Trophoblast cell (in vitro differentiated cells and primary cell): ENCODE data around the gene ASTN2.
A peak's percentile ranks its signal among the peaks of the same experiment; 100 is the strongest.
"Not testable (repeated sequence)": the region's sequence is repeated elsewhere in the genome, so short reads cannot be mapped to it uniquely, and the experiment has no call there.

Experiments used
- DNase-seq, 2 donors: peaks; one replicate each; pipeline ENCODE4 v3.0.0-alpha.2; 2016
- H2AFZ ChIP-seq: 2 replicates; pipeline ENCODE4 v1.6.1; 2013; ENCODE audit warnings: low read length, moderate library complexity, mild to moderate bottlenecking; ENCODE audit not compliant: insufficient read depth, poor library complexity
- H2AK5ac ChIP-seq: 2 replicates; pipeline ENCODE4 v1.6.1; 2013; ENCODE audit warnings: mild to moderate bottlenecking, low read length
- H2BK120ac ChIP-seq: 2 replicates; pipeline ENCODE4 v1.6.1; 2013; ENCODE audit warnings: low read length, mild to moderate bottlenecking, moderate library complexity; ENCODE audit not compliant: insufficient read depth, poor library complexity
- H2BK12ac ChIP-seq: 2 replicates; pipeline ENCODE4 v1.6.1; 2013; ENCODE audit warnings: mild to moderate bottlenecking, low read length, moderate library complexity
- H2BK5ac ChIP-seq: 2 replicates; pipeline ENCODE4 v1.6.1; 2013; ENCODE audit warnings: low read length, low read depth, moderate library complexity, mild to moderate bottlenecking; ENCODE audit not compliant: poor library complexity
- H3K14ac ChIP-seq: 2 replicates; pipeline ENCODE4 v1.6.1; 2013; ENCODE audit warnings: mild to moderate bottlenecking, low read length
- H3K18ac ChIP-seq: 2 replicates; pipeline ENCODE4 v1.6.1; 2013; ENCODE audit warnings: mild to moderate bottlenecking, low read length
- H3K23ac ChIP-seq: 2 replicates; pipeline ENCODE4 v1.6.1; 2013; ENCODE audit warnings: low read length
- H3K27ac ChIP-seq: 2 replicates; pipeline ENCODE4 v1.5.1; 2013; ENCODE audit warnings: low read depth, mild to moderate bottlenecking, inconsistent platforms, low read length, moderate library complexity
- H3K27me3 ChIP-seq: 2 replicates; pipeline ENCODE4 v1.6.1; 2013; ENCODE audit warnings: inconsistent platforms, mild to moderate bottlenecking, low read length, moderate library complexity; ENCODE audit not compliant: insufficient read depth
- H3K36me3 ChIP-seq, 2 experiments: 1 replicate in 1 of 2; 2 replicates in 1 of 2; pipeline ENCODE4 v1.6.1; 2013; ENCODE audit warnings: low read length in 2 of 2, mild to moderate bottlenecking in 2 of 2, moderate library complexity in 1 of 2; ENCODE audit not compliant: insufficient read depth in 2 of 2, control insufficient read depth in 1 of 2
- H3K4ac ChIP-seq: 2 replicates; pipeline ENCODE4 v1.6.1; 2013; ENCODE audit warnings: low read depth, mild to moderate bottlenecking, low read length, moderate library complexity
- H3K4me1 ChIP-seq, 2 experiments: 1 replicate in 1 of 2; 2 replicates in 1 of 2; pipeline ENCODE4 v1.6.1; 2013; ENCODE audit warnings: low read length in 2 of 2, mild to moderate bottlenecking in 2 of 2, moderate library complexity in 1 of 2; ENCODE audit not compliant: insufficient read depth in 2 of 2, control insufficient read depth in 1 of 2
- H3K4me2 ChIP-seq: 2 replicates; pipeline ENCODE4 v1.6.1; 2013; ENCODE audit warnings: inconsistent platforms, mild to moderate bottlenecking, low read length, moderate library complexity
- H3K4me3 ChIP-seq: 2 replicates; pipeline ENCODE4 v1.5.1; 2013; ENCODE audit warnings: mild to moderate bottlenecking, low read depth, low read length, inconsistent platforms
- H3K79me1 ChIP-seq: one replicate; pipeline ENCODE4 v1.6.1; 2013; ENCODE audit warnings: low read length
- H3K79me2 ChIP-seq: 2 replicates; pipeline ENCODE4 v1.6.1; 2013; ENCODE audit warnings: low read length, mild to moderate bottlenecking; ENCODE audit not compliant: control insufficient read depth, insufficient read depth, poor library complexity
- H3K9ac ChIP-seq: 2 replicates; pipeline ENCODE4 v1.6.1; 2013; ENCODE audit warnings: mild to moderate bottlenecking, low read length
- H3K9me3 ChIP-seq: 2 replicates; pipeline ENCODE4 v1.6.1; 2013; ENCODE audit warnings: low read depth, mild to moderate bottlenecking, control low read depth, inconsistent platforms, low read length; ENCODE audit not compliant: insufficient read depth
- H4K12ac ChIP-seq: 2 replicates; pipeline ENCODE4 v1.6.1; 2013; ENCODE audit warnings: low read depth, mild to moderate bottlenecking, low read length, moderate library complexity
- H4K8ac ChIP-seq: 2 replicates; pipeline ENCODE4 v1.6.1; 2013; ENCODE audit warnings: low read depth, mild to moderate bottlenecking, low read length, moderate library complexity
- H4K91ac ChIP-seq: one replicate; pipeline ENCODE4 v1.6.1; 2013; ENCODE audit warnings: low read depth, mild to moderate bottlenecking, low read length, moderate library complexity
- WGBS: extraction: QIAGEN DNeasy Blood & Tissue Kit; methylation state at CpG from one replicate; pipeline ENCODE4 v1.1.7; 2013; ENCODE audit warnings: missing lambda C conversion rate; ENCODE audit not compliant: insufficient read length, insufficient coverage; ENCODE audit errors: extremely low coverage; 5-methylcytosine and 5-hydroxymethylcytosine counted together

The ASTN2 gene

DNA sequence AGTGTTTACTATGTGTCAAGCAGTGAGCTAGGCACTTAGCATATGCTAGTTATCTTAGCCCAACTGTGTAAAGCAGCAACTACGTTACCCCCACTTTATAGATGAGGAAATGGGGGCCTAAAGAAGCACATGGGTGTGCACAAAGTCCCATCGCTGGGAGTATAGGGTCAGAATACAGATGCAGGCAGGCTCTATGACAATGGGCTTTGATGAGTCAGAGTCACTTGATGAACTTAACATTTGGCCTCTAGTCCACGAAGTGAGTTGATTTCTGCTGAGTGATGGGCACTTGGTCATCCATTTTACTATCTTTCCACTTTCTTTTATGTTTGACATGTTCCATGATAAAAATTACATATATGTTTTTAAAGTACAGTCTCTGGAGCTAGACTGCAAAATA lies 523.4 kb downstream of the ASTN2 start:
- no peak overlapping the region for H3K9ac ChIP-seq
- no peak overlapping the region for H2BK12ac ChIP-seq
- H2AK5ac ChIP-seq, result no peak overlapping the region
- H2BK5ac ChIP-seq, result no peak overlapping the region
- H3K4ac ChIP-seq, result no peak overlapping the region
- no CpG with 5 or more reads among the region's 3 CpGs for WGBS
- no peak overlapping the region for H3K4me3 ChIP-seq
- no peak overlapping the region for H3K14ac ChIP-seq
- DNase-seq, result peak in 1 of 2 donors; percentile 29
- no peak overlapping the region for H2BK120ac ChIP-seq
- peaks cover 0 to 2% of the 10 kb centered on the region in 2 experiments for H3K4me1 ChIP-seq
- no peaks in the 10 kb centered on the region for H3K36me3 ChIP-seq
- H3K27me3 ChIP-seq, result no peaks in the 10 kb centered on the region
- H4K8ac ChIP-seq, result no peak overlapping the region
- peaks cover 1% of the 10 kb centered on the region for H3K9me3 ChIP-seq
- no peak overlapping the region for H4K91ac ChIP-seq
- no peaks in the 10 kb centered on the region for H3K79me2 ChIP-seq
- no peak overlapping the region for H3K18ac ChIP-seq
- H3K23ac ChIP-seq, result no peak overlapping the region
- no peak overlapping the region for H3K4me2 ChIP-seq
- H3K79me1 ChIP-seq, result no peaks in the 10 kb centered on the region
- no peak overlapping the region for H2AFZ ChIP-seq
- H3K27ac ChIP-seq, result no peak overlapping the region
- H4K12ac ChIP-seq, result no peak overlapping the region

DNA sequence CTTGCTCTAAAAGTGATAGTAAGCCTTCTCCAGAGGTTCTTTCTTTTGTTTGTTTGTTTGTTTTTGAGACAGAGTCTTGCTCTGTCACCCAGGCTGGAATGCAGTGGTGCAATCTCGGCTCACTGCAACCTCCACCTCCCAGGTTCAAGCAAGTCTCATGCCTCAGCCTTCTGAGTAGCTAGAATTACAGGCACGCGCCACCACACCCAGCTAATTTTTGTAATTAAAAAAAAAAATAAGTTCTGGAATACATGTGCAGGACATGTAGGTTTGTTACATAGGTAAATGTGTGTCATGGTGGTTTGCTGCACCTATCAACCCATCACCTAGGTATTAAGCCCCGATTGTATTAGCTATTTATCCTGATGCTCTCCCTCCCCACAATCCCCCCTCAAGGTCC lies 526.4 kb downstream of the ASTN2 start:
- H2BK5ac ChIP-seq, H3K23ac ChIP-seq, H3K4me1 ChIP-seq, H3K9me3 ChIP-seq, H4K8ac ChIP-seq, H3K9ac ChIP-seq, H2AK5ac ChIP-seq, H3K27me3 ChIP-seq, H3K14ac ChIP-seq, H3K4ac ChIP-seq, H4K91ac ChIP-seq, H2AFZ ChIP-seq, H3K4me2 ChIP-seq, H4K12ac ChIP-seq, H2BK12ac ChIP-seq, H3K79me1 ChIP-seq, H3K4me3 ChIP-seq, H3K79me2 ChIP-seq, H3K18ac ChIP-seq, H3K36me3 ChIP-seq, H3K27ac ChIP-seq, H2BK120ac ChIP-seq: not testable (repeated sequence)
- peak; percentile 56 to 69 for DNase-seq
- WGBS, result no CpG with 5 or more reads among the region's 4 CpGs

DNA sequence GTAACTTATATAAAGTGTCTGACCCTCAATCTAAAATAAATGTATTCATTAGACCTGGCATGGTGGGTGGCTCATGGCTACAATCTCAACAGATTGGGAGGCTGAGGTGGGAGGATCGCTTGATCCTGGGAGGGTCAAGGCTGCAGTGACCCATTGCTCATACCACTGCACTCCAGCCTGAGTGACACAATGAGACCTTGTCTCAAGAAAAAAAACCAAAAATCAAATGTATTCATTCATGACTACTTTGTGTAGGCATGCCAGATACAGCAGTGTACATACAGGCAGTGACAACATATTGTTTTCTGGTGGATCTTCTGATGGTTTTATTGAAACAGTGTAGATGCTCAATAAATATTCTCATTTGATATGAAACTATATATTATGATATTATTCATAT lies 526.8 kb downstream of the ASTN2 start:
- H3K18ac ChIP-seq, result no peak overlapping the region
- no peak overlapping the region for H2AK5ac ChIP-seq
- no peak overlapping the region for H3K27ac ChIP-seq
- peaks cover 0 to 2% of the 10 kb centered on the region in 2 experiments for H3K4me1 ChIP-seq
- H3K36me3 ChIP-seq, result no peaks in the 10 kb centered on the region
- H2BK5ac ChIP-seq, result no peak overlapping the region
- no peaks in the 10 kb centered on the region for H3K27me3 ChIP-seq
- peak; percentile 60 to 88 for DNase-seq
- H3K4me2 ChIP-seq, result no peak overlapping the region
- no peak overlapping the region for H4K12ac ChIP-seq
- no peak overlapping the region for H3K23ac ChIP-seq
- no peak overlapping the region for H2BK120ac ChIP-seq
- H3K79me2 ChIP-seq, result no peaks in the 10 kb centered on the region
- H2AFZ ChIP-seq, result no peak overlapping the region
- H3K14ac ChIP-seq, result no peak overlapping the region
- no peak overlapping the region for H3K4me3 ChIP-seq
- H3K9me3 ChIP-seq, result peaks cover 1% of the 10 kb centered on the region
- no peak overlapping the region for H3K4ac ChIP-seq
- H3K9ac ChIP-seq, result no peak overlapping the region
- H4K91ac ChIP-seq, result no peak overlapping the region
- no peak overlapping the region for H2BK12ac ChIP-seq
- WGBS, result no CpG with 5 or more reads among the region's 1 CpG
- H3K79me1 ChIP-seq, result no peaks in the 10 kb centered on the region
- H4K8ac ChIP-seq, result no peak overlapping the region

DNA sequence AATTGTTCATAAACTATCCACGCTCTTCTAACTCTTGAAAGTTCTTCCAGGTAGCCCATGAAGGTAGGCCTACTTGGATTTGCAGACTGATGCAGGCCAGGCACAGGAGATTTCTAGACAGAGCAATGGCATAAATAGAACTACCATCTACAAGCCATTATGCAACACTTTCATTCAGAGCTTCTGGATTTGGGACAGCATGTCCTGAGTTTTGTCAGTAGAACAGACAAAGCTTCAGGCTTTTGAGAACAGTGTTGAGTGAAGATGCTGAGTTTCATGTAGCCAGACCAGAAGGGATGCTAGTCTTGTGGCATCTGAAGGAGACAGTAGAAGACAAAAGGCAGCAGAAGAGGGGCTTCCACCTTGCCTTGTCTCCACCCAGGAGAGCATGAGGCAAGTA lies 531.2 kb downstream of the ASTN2 start:
- Histone ChIP-seq H2AFZ (no peak overlapping the region), H2BK12ac (no peak overlapping the region), H4K12ac (no peak overlapping the region), H3K18ac (no peak overlapping the region), H2AK5ac (no peak overlapping the region), H3K14ac (no peak overlapping the region), H4K91ac (no peak overlapping the region), H3K79me1 (no peaks in the 10 kb centered on the region), H2BK5ac (no peak overlapping the region), H3K4me1 (peaks cover 0 to 2% of the 10 kb centered on the region in 2 experiments), H3K27me3 (no peaks in the 10 kb centered on the region), H3K4me2 (no peak overlapping the region), H3K79me2 (no peaks in the 10 kb centered on the region), H3K9ac (no peak overlapping the region), H3K36me3 (no peaks in the 10 kb centered on the region), H3K9me3 (peaks cover 4% of the 10 kb centered on the region), H3K4ac (no peak overlapping the region), H2BK120ac (no peak overlapping the region), H3K23ac (no peak overlapping the region), H4K8ac (no peak overlapping the region), H3K27ac (no peak overlapping the region), H3K4me3 (no peak overlapping the region)
- no peak for DNase-seq
- WGBS, result no CpG with 5 or more reads among the region's 1 CpG
